ENCODE measurements around the gene UBE2F.
"Not testable (repeated sequence)": the region's sequence is repeated elsewhere in the genome, so short reads cannot be mapped to it uniquely, and the experiment has no call there.

Gene UBE2F

GRCh38 chr2:237942513-237942899, 24.3 kb upstream of the UBE2F start:
- no peak overlapping the region for H3K4me3 ChIP-seq (ENCODE audit: low read depth, low read length)
- DNase-seq (ENCODE audit: low read depth) = no peak
- in situ Hi-C loops (cut with HindIII; ENCODE audit: low sequenced_read_pairs) = no loop called here
- no peak for TF ChIP-seq CTCF (IDR thresholded peaks at IDR 0.05; ENCODE audit: low read depth, low read length, missing control alignments)

GRCh38 chr2:237943395-237944094, 23.3 kb upstream of the UBE2F start:
- TF ChIP-seq CTCF (IDR thresholded peaks at IDR 0.05; ENCODE audit: low read depth, low read length, missing control alignments) = no peak
- in situ Hi-C loops (cut with HindIII; ENCODE audit: low sequenced_read_pairs) = no loop called here
- no peak overlapping the region for H3K4me3 ChIP-seq (ENCODE audit: low read depth, low read length)
- DNase-seq (ENCODE audit: low read depth) = no peak

- no peak for DNase-seq (ENCODE audit: low read depth)
- no peak for TF ChIP-seq CTCF (IDR thresholded peaks at IDR 0.05; ENCODE audit: low read depth, low read length, missing control alignments)
- H3K4me3 ChIP-seq (ENCODE audit: low read depth, low read length) = no peak overlapping the region
- in situ Hi-C loops (cut with HindIII; ENCODE audit: low sequenced_read_pairs) = no loop called here
Measured at GRCh38 chr2:237944302-237944701, 22.5 kb upstream of the UBE2F start.

- no peak overlapping the region for H3K4me3 ChIP-seq (ENCODE audit: low read depth, low read length)
- in situ Hi-C loops (cut with HindIII; ENCODE audit: low sequenced_read_pairs) = no loop called here
- DNase-seq (ENCODE audit: low read depth) = no peak
- no peak for TF ChIP-seq CTCF (IDR thresholded peaks at IDR 0.05; ENCODE audit: low read depth, low read length, missing control alignments)
Measured at GRCh38 chr2:237946423-237946822, 20.4 kb upstream of the UBE2F start.

- DNase-seq (ENCODE audit: low read depth); in situ Hi-C loops (cut with HindIII; ENCODE audit: low sequenced_read_pairs): not testable (repeated sequence)
Measured at GRCh38 chr2:237951354-237951753, 15.5 kb upstream of the UBE2F start.

GRCh38 chr2:237951878-237952277, 14.9 kb upstream of the UBE2F start:
- no peak overlapping the region for H3K4me3 ChIP-seq (ENCODE audit: low read depth, low read length)
- DNase-seq (ENCODE audit: low read depth) = no peak
- no peak for TF ChIP-seq CTCF (IDR thresholded peaks at IDR 0.05; ENCODE audit: low read depth, low read length, missing control alignments)
- in situ Hi-C loops (cut with HindIII; ENCODE audit: low sequenced_read_pairs) = no loop called here

More at GRCh38 chr2:237951354-237951753, 15.5 kb upstream of the UBE2F start:
- not testable (repeated sequence) for H3K4me3 ChIP-seq (ENCODE audit: low read depth, low read length)

GRCh38 chr2:237952851-237953250, 14.0 kb upstream of the UBE2F start:
- TF ChIP-seq CTCF (IDR thresholded peaks at IDR 0.05; ENCODE audit: low read depth, low read length, missing control alignments) = no peak
- H3K4me3 ChIP-seq (ENCODE audit: low read depth, low read length) = no peak overlapping the region
- in situ Hi-C loops (cut with HindIII; ENCODE audit: low sequenced_read_pairs) = no loop called here
- DNase-seq (ENCODE audit: low read depth) = no peak

All from astrocyte of the cerebellum (primary cell).